ENCODE data around the gene CD151. TPM values are rescaled to one million over a fixed set of nuclear protein-coding genes. Genes with fewer than 3 reads are reported as not detected.

CD151 gene
- total RNA-seq, 2 experiments from 2014 or later = 20.2 to 20.8 TPM

- ATAC-seq (ENCODE audit: poor library complexity) = peak; percentile 27
- TF ChIP-seq, protein P1, sequence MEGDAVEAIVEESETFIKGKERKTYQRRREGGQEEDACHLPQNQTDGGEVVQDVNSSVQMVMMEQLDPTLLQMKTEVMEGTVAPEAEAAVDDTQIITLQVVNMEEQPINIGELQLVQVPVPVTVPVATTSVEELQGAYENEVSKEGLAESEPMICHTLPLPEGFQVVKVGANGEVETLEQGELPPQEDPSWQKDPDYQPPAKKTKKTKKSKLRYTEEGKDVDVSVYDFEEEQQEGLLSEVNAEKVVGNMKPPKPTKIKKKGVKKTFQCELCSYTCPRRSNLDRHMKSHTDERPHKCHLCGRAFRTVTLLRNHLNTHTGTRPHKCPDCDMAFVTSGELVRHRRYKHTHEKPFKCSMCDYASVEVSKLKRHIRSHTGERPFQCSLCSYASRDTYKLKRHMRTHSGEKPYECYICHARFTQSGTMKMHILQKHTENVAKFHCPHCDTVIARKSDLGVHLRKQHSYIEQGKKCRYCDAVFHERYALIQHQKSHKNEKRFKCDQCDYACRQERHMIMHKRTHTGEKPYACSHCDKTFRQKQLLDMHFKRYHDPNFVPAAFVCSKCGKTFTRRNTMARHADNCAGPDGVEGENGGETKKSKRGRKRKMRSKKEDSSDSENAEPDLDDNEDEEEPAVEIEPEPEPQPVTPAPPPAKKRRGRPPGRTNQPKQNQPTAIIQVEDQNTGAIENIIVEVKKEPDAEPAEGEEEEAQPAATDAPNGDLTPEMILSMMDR (IDR thresholded peaks at IDR 0.05) = no peak
- Mint-ChIP-seq H3K9me3 (no peaks in the 10 kb centered on the region), H3K36me3 (ENCODE audit: low read depth) (peaks cover under 1% of the 10 kb centered on the region), H3K4me3 (peak overlapping the region; percentile 45), H3K27me3 (peaks cover 48% of the 10 kb centered on the region), H3K27ac (no peak overlapping the region), H3K4me1 (ENCODE audit: low read depth) (peaks cover 39% of the 10 kb centered on the region)
- H3K4me3 ChIP-seq (ENCODE audit: low read length) = peak overlapping the region; percentile 39
- peaks cover 45 to 57% of the 10 kb centered on the region in 2 experiments for H3K27me3 ChIP-seq (ENCODE audit: control insufficient read depth in 1 of 2, insufficient read depth in 2 of 2, low read length in 2 of 2)
- ChIA-PET CTCF (no interaction called here), POLR2A (interaction anchor here (0.6 to 10.0 kb wide), 5 partner anchors 11 to 34 kb away, joined by 3 to 115 read pairs (median 5); partner anchors contain the start of genes PNPLA2, POLR2L, RPLP2 and TSPAN4)
- peak in 11 of 14 experiments; percentile 37 to 78 (median 52) for DNase-seq
- H3K27ac ChIP-seq (ENCODE audit: low read depth in 1 of 2, low read length in 2 of 2) = no peak overlapping the region
- intact Hi-C loops (cut with DNase I, micrococcal nuclease) = loop anchor here in 1 of 2 experiments (1.0 kb wide), 1 partner anchor 10 kb away; no protein-coding TSS in a partner anchor
- peaks cover 0 to 39% of the 10 kb centered on the region in 2 experiments for H3K9me3 ChIP-seq (ENCODE audit: control insufficient read depth in 1 of 2, insufficient read depth in 1 of 2, low read length in 2 of 2)
- H3K4me1 ChIP-seq (ENCODE audit: insufficient read depth, low read length) = peaks cover 81% of the 10 kb centered on the region
- H3K36me3 ChIP-seq (ENCODE audit: insufficient read depth, low read length) = no peaks in the 10 kb centered on the region
Measured at GRCh38 chr11:830295-831117, 2.2 kb upstream of the CD151 start.

GRCh38 chr11:831118-831864 lies 1.5 kb upstream of the CD151 start:
- H3K27ac Mint-ChIP-seq = no peak overlapping the region
- TF ChIP-seq, protein P1 (IDR thresholded peaks at IDR 0.05) = no peak
- peaks cover 0 to 36% of the 10 kb centered on the region in 2 experiments for H3K9me3 ChIP-seq (ENCODE audit: control insufficient read depth in 1 of 2, insufficient read depth in 1 of 2, low read length in 2 of 2)
- ChIA-PET POLR2A (interaction anchor here (1.4 to 10.0 kb wide), 4 partner anchors 11 to 35 kb away, joined by 3 to 115 read pairs (median 38); partner anchors contain the start of genes PNPLA2, POLR2L, RPLP2 and TSPAN4), CTCF (no interaction called here)
- peaks cover 39% of the 10 kb centered on the region for H3K4me1 Mint-ChIP-seq (ENCODE audit: low read depth)
- H3K36me3 ChIP-seq (ENCODE audit: insufficient read depth, low read length) = no peaks in the 10 kb centered on the region
- H3K9me3 Mint-ChIP-seq = no peaks in the 10 kb centered on the region
- intact Hi-C loops (cut with DNase I, micrococcal nuclease) = no loop called here
- H3K27me3 Mint-ChIP-seq = peaks cover 48% of the 10 kb centered on the region
- ATAC-seq (ENCODE audit: poor library complexity) (no peak), DNase-seq (peak in 2 of 14 experiments; percentile 17 to 53)
- peaks cover 80% of the 10 kb centered on the region for H3K4me1 ChIP-seq (ENCODE audit: insufficient read depth, low read length)
- no peak overlapping the region for H3K4me3 ChIP-seq (ENCODE audit: low read length)
- no peak overlapping the region for H3K27ac ChIP-seq (ENCODE audit: low read depth in 1 of 2, low read length in 2 of 2)
- peaks cover 45 to 55% of the 10 kb centered on the region in 2 experiments for H3K27me3 ChIP-seq (ENCODE audit: control insufficient read depth in 1 of 2, insufficient read depth in 2 of 2, low read length in 2 of 2)
- H3K4me3 Mint-ChIP-seq = peak overlapping the region; percentile 73
- no peaks in the 10 kb centered on the region for H3K36me3 Mint-ChIP-seq (ENCODE audit: low read depth)

GRCh38 chr11:831961-832528 lies 707 bp upstream of the CD151 start:
- no peak for ATAC-seq (ENCODE audit: poor library complexity)
- H3K9me3 Mint-ChIP-seq = no peaks in the 10 kb centered on the region
- peaks cover 45 to 53% of the 10 kb centered on the region in 2 experiments for H3K27me3 ChIP-seq (ENCODE audit: control insufficient read depth in 1 of 2, insufficient read depth in 2 of 2, low read length in 2 of 2)
- no peaks in the 10 kb centered on the region for H3K36me3 Mint-ChIP-seq (ENCODE audit: low read depth)
- DNase-seq = no peak
- ChIA-PET CTCF (no interaction called here), POLR2A (interaction anchor here (1.0 to 10.0 kb wide), 4 partner anchors 11 to 23 kb away, joined by 3 to 115 read pairs (median 38); partner anchors contain the start of genes PNPLA2, POLR2L, RPLP2 and TSPAN4)
- H3K27ac Mint-ChIP-seq = no peak overlapping the region
- intact Hi-C loops (cut with DNase I, micrococcal nuclease) = no loop called here
- peaks cover 44% of the 10 kb centered on the region for H3K27me3 Mint-ChIP-seq
- H3K4me3 ChIP-seq (ENCODE audit: low read length) = peak overlapping the region; percentile 39
- H3K9me3 ChIP-seq (ENCODE audit: control insufficient read depth in 1 of 2, insufficient read depth in 1 of 2, low read length in 2 of 2) = peaks cover 0 to 36% of the 10 kb centered on the region in 2 experiments
- H3K36me3 ChIP-seq (ENCODE audit: insufficient read depth, low read length) = no peaks in the 10 kb centered on the region
- H3K4me1 ChIP-seq (ENCODE audit: insufficient read depth, low read length) = peaks cover 73% of the 10 kb centered on the region
- H3K4me1 Mint-ChIP-seq (ENCODE audit: low read depth) = peaks cover 34% of the 10 kb centered on the region
- H3K27ac ChIP-seq (ENCODE audit: low read depth in 1 of 2, low read length in 2 of 2) = no peak overlapping the region
- TF ChIP-seq, protein P1 (IDR thresholded peaks at IDR 0.05) = no peak
- H3K4me3 Mint-ChIP-seq = peak overlapping the region; percentile 73

Data from CD4-positive, alpha-beta T cell (primary cell).